GM19025 (cell line): ENCODE results near the gene KIRREL3.

Experiments used
- ATAC-seq: cut with Tn5 transposase; IDR thresholded peaks from one replicate; pipeline ENCODE4 v1.9.1; 2021; ENCODE audit warnings: mild to moderate bottlenecking, low read depth, moderate library complexity; ENCODE audit not compliant: unreplicated experiment

The KIRREL3 gene

DNA sequence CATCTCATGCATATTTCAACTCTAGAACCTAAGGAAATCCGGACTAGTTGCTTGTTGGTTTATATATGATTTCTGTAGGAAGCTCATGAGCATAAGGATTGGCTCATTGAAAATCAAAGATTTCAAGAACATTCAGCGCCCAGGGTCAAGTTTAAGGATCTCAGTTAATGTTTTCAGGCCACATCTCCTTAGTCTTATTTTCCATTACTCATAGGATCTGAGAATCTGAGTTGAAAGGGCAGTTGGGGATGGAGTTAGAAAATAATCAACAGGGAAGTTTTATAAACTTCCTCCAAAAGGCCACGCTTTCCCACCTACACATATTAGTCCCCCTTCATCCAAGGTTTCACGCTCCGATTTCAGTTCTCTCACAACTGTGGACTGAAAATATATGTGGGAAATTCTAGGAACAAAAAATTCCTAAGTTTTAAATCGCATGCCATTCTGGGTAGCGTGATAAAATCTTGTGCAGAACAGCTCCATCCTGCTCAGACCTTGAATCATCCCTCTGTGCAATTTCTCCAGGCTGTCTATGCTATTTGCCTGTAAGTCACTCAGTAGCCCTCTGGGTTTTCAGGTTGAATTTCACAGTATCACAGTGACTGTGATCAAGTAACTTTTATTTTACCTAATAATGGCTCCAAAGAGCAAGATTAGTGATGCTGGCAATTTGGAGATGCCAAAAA lies 160.2 kb downstream of the KIRREL3 start:
- ATAC-seq, result no peak

DNA sequence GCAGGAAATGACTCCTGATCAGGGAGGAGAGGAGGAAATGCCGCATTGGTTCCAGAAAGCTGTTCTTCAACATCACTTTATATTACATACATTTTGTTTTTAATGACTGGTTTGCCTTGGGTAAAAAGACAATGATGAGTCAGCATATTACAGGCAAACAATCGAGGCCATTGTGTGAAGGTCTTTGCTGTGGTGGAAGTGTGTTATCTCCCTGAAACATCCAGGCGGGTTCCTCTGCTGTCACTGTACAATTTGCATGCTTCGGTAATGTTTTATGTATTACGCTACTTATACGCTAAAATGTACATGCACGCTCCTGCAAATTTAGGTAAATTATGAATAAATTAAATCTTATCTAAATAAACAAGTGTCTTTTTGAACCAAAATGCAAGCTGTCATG lies 161.1 kb downstream of the KIRREL3 start:
- ATAC-seq, result no peak

DNA sequence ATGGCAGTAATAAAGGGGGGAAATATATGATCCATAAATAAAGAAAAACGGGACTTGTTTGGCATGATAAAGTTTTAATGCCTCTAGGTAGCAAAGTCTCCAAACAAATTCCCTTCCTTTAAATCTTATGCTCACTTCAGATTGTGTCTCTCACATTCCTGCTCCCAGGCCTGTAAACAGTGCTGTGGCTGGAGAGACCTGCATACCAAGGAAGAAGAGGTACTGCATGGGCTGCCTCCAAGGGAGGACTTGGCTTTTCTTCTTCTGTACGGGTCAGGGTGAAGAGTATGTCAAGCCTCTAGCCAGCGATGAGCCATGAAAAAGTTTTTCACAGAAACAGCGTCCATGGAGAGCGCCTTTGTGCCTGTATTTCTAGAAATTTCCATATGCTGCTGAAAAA lies 161.8 kb downstream of the KIRREL3 start:
- no peak for ATAC-seq

DNA sequence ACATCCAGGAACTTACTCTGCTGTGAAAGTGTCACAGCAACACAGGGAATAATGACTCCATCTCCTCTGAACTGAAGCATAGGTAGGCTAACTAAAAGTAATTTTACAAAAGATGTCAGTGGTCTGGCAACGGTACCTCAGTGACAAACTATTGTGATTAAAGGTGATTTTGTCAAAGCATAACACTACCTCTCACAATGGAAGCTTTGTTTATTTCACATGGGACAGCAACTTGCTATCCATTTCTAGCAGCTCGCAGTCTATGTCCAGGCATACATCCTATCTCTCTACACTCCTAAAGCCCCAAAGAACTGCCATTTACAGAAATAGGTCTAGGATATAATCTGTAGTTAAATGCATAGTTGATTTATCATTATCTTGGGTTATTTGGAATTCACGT lies 163.0 kb downstream of the KIRREL3 start:
- ATAC-seq, result no peak

DNA sequence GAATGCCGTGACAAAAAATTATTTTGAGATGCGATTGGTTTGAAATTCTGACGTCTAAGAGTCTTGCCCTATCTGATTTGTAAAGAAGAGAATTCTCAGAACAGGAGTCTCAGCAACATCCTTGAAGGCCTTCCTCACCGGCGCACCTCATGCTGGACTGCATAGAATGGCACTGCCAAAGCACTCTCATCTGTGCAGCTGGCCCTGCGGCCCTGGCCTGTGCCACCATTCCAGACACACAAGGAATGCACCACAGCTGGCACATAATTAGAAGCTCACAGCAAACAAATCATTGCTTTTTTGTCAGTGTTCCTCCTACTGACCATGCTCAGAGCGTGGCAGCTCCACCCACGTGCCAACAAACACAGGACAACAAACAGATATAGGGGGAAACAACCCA lies 166.0 kb downstream of the KIRREL3 start:
- ATAC-seq, result no peak

DNA sequence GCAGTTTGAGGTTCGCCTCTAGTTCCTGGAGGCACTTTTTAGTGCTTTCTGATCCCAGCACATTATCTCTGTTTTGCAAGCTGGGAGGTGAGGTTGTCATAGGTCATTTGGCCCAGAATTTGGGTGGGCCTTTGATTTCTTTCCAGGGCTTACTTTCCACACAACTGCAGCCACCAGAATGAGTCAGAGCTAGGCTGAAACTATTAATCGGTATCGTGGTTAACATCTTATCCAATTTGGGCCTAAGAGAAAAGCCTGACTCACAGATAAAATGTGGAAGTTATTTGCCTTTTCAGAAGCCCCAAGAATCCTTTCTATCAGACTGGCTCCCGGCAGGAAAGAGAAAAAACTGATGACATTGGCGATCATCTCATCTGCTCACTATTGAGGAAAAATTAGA lies 166.4 kb downstream of the KIRREL3 start:
- no peak for ATAC-seq

DNA sequence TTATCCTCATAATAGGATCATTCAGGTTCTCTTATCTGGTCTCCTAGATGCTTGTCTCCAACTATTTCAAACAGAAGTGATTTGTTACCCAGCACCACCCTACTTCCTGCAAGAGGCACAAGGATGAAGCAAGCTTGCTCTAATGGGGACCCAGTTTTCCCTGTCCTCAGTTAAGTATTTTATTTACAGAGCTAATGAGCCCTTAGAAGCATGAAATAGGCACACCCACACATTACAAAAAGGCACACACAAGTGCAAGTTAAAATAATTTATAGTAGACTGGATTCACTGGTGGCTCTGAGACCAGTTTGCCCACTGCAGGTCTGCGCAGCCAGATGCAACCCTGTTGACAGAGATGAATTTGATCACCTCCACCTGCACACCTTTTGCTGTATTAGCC lies 167.5 kb downstream of the KIRREL3 start:
- no peak for ATAC-seq

DNA sequence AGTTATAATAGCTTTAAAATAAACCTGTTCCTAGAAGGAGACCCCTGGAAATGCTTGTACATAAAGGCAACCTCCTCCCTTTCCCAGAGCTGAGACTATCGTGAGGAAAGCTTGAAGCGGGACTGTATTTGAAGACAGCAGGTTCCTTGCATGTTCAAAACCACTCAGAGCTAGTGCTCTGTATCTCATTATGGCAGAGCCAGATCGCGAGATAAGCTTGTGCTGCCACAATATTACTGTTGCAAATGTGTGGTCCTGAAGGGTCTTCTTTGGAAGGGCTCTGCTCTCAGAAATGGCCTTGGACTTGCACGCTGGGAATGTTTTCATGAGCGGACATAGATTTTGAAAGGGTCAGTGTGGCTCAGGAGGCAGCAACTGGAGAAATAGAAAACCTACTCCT lies 168.2 kb downstream of the KIRREL3 start:
- ATAC-seq, result no peak

DNA sequence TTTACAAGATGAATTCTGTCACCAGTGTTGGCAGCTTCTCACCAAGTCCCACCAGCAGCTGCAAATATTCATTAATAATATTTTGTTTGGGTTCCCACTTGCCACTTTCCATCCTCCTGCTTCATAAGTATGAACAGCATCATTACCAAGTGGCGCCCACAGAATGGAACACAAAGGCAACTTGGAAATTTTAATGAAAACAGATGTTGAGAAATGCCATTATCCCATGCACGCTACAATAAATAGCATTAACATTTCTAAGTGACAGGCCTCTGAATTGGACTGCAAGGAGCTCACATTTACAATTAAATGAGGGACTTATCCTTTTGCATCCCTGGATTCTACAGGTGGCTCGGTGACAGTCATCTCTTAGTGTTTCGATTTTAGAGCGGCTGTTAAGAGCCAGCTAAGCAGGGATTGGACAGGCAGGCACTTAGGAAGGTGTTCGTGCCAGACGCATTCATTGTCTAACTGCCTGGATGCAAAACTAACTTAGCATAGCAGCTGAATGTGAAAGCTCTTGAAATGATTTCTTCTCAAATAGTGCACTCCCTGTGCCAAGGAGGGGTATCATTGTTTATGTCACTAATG lies 170.3 kb downstream of the KIRREL3 start:
- no peak for ATAC-seq

DNA sequence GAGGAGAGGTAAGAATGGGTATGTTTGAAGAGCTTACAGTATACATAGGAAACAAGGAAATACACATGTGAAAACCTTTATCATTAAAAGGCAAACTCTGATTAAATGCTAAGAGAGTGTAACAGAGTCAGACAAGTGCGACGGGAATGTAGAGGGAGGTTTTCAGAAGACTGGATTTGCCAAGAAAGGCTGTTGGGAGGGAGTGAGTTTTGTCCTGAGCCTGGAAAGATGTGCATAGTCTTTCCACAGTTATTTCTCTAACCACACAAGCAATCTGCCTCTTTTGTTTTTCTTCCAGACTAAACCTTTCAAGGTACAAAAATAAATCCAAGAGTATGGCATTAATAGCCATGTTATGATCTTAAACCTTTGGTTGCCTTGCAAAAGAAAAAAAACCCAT lies 170.9 kb downstream of the KIRREL3 start:
- ATAC-seq, result no peak

DNA sequence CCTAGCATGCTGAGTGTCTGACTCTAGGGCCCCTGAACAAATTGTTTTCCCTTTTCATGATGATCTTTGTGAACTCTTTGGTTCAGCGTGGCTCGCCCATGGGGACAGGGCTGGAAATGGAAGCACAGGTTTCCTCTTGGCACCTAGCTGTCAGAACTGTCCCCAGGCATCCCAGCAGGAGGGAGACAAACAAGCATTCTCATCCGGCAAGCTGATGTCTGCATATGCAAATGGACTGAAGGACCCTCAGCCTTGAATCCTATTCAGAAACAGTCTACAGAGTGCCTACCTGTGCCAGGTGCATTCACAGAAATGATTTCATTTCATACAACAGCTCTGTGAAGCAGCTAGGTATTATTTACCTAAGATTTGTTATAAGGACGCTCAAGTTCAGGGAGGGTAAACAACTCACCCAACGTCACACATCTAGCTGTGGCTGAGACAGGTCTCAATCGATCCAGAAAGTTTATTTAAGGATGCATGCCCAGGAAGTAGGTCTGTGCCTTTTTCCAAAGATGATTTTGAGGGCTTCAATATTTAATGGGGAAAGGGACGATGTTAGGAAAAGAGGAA lies 176.4 kb downstream of the KIRREL3 start:
- ATAC-seq, result no peak

DNA sequence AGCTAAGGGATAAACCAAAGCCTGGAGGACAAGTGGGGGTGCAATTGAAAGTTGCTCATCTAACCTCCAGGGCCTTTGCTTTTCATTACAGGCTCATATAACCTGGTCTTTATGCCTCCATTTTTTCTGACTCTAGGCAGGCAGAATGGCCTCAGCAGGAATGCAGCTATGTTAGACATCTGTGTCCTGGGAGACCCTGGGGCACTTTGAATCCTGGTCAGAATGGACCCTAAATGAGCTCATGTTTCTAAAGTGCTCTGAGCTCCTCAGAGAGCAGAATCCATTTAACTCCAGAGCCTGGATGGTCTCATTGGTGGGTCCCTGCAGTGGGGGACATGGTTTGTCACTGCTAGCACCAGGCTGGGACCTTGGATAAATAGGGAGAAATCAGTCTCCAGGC lies 177.3 kb downstream of the KIRREL3 start:
- no peak for ATAC-seq

DNA sequence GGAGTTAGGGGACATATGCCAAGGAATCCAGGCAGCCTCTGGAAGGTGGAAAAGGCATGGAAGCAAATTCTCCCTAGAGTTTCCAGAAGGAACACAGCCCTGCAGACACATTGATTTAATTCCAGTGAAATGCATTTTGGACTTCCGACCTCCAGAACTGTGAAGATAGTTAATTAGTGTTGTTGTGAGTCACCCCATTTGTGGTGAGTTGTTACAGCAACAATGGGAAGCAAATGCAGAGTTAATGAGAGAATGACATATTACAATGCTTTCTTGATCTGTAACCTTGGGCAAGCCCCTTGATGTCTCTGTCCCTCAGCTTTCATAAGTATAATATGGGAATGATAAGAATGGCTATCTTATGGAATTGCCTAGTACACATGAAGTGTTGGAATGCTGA lies 178.7 kb downstream of the KIRREL3 start:
- no peak for ATAC-seq

DNA sequence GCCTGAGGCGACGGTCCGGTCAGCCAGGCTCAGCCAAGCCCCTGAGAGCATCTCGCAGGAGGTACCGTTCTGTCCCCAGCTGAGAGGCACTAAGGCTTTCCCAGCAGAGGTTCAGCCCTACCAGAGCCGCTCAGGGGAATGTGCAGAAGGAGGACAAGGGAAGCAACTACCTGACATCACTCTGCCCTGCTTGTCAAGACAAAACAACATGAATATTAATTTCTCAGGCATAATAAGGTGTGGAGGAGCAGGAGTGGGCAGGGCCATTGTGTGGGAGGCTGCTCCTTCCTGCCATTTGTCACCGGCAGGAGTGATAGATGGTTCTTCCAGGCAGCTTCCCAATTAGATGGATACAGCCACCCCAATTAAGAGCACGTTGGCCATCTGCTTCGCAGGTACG lies 181.4 kb downstream of the KIRREL3 start:
- no peak for ATAC-seq

DNA sequence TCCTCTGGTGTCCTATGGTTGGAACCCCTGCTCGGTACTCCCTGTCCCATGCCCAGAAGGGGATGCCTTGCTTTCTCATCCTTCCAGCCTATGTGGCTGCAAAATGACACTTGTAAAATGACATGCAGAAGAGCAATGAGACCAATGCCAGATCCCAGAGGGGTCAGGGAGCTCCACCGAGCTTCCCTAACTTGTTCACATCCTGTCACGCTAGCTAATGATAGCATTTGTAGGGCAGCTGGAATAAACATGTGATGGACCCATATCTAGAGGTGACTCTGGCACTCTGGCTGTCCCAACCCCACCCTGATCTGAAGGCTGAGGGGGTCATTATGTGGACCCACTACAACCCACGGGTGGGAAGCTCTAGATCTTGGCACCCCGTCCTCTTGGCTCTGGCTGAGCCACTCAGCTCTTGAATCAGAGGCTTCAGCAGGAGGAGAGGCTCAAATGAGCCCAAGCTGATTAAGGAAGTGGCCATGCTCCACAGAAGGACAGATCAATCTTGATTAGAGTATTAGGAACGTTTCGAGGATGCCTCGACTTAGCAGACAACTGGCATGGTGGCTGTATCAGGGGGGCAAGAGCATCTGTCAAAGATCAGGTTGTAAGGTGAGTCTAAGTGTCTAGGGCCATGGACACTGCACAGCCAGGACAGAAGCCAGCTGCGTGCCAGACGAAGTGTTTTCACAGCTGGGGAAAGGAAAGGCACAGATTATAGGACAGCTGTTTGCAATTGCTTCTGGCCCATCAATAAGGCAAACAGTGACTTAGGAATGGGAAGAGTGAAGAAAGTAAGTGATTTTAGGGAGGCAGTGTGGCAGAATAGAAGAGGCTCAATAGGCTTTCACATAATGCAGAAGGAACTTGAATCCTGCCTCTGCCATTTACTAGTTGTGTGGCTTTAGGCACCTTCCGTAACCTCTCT lies 182.8 kb downstream of the KIRREL3 start:
- ATAC-seq, result no peak

DNA sequence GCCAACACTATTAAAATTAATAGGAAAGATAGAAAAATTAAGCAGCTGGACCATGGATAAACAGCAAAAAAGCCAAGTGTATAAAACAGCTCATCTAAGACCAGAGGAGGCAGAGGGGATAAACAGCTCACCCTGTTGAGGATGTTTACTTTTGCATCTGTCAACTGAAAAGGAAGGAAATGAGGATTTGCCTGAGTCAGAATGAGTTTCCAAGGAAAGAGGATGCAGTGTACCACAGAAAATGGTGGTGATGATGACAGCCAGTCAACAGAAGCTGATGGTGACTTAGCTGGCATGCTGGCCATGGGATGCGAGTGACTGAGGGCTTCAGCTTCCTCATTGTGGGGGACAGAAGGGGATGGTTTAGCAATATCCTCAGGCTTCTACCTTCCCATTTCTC lies 183.5 kb downstream of the KIRREL3 start:
- no peak for ATAC-seq

DNA sequence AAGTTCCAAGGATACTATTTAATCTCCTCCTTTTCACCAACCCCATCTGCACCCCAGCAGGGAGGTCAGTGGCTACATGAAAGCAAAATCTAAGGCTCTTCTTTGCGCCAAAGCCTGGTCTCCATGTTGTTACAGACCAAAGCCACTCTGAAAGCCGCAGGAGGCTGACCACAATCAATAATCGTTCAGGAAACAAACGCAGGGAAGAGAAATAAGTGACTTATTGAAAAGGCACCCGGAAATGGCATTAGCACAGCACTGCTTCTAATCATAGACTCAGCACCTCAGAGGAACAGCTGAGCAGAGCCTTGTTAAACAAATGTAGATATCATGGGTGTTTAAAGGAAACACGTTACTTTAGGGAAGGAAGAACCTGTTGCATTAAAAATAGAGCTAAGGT lies 183.9 kb downstream of the KIRREL3 start:
- ATAC-seq, result no peak

DNA sequence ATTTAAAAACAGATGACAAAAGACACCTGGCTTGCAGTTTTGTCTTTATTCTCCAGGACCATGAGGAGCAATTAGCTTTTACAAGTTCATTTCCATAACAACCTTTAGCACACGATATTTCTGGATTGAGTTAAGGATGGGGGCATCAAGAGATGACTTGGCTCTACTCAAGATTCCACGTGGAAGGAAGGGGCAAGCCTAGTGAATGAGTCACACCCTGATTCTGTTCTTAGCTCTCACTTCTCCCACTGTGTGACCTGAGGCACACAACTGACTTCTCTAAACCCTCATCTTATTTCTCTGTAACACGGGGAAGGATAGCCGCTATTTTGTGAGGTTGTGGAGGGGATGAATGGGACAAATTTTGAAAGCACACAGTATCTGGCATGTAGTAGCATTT lies 185.5 kb downstream of the KIRREL3 start:
- ATAC-seq, result no peak

DNA sequence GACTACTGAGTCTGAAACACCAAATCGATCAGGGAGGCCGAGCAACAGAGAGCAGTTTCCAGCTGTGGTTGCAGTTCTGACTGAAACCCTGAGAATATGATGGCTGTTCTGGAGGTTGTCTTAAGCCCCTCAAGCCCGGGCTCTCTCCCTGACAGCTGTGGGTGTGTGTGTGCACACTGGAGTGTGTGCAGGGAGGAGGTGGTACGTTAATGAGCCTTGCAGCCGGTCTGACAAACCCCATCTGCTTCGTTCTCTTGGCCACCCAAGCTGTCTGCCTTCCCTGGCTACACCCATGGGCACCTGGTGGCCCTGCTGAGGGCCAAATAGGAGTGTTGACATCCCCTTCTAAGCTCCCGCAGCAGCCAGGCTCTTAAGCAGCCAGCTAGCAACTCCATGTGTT lies 189.8 kb downstream of the KIRREL3 start:
- ATAC-seq, result no peak

DNA sequence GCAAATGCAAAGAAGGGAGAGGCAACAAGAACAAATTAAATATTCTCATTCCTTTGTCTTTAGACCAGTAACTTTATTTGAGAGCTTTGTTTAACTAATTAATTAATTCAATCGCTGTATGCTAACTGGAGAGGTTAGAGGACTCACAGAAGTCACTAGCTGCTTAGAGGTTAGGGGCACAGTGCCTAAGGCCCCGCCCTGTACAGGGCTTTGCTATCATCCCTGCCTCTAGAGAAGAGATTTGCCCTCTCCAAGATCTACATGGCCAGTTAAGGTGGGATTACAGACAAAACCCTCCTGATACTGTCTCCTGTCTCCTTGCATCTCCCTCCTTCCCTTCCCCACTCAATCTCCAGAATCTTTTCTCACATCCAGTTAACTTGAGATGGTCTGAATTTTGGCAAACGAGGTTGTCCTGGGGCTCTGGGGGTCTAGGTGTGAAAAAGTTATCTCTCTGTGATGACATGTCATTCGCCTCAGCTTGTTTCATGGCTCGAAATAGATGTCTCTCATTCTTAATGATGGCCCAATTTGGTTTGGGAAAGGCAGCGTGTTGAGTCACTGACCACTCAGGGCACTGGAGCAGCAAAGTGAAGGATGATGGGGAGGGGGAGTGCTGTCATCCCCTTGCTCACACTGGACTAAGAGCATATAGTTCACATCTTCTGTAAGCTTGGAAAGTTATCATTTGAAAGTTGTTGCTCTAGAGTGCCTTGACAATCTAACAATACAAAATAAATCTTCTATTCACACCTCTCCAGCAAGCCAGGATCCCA lies 190.9 kb downstream of the KIRREL3 start:
- no peak for ATAC-seq

DNA sequence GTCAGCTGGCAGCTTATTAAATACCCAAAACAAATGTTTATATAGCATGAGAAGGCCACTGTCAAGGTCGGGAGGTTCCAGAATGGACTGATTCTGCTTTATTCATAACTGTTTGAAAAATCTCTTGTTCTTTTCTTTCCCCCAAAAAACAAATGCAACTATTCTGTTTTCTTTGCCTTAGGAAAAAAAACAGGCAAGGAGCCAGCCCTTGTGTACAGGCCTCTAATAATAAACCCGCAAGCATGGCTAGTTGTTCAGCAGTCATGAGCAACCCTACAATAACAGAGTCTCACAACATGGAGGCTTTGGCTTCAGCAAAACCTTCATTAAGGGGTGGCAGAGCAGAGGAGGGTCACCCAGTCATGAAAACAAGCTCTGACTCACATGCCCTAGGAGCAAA lies 191.7 kb downstream of the KIRREL3 start:
- no peak for ATAC-seq
